WTC11 (cell line): Measurements from ENCODE around the gene PNISR. TPM values are rescaled to one million over a fixed set of nuclear protein-coding genes. Genes with fewer than 3 reads are reported as not detected.

Experiments
- ATAC-seq: fragments of 200-7000 bp; cut with Tn5 transposase; 2 replicates; pipeline ENCODE4 v1.10.0; 2021; ENCODE audit warnings: mild to moderate bottlenecking, moderate library complexity
- Bru-seq: library from RNA; stranded (reverse); fragments of 400-500 nt; gene quantifications from one replicate; lab custom pipeline; 2021; lab: Mats Ljungman, UMichigan
- CTCF ChIA-PET: fragments of 300-600 bp; sonication (Branson Sonifier 250); formaldehyde crosslinking; loops from one replicate; lab custom pipeline; 2021; ENCODE audit warnings: antibody characterized with exemption; lab: Charles Lee
- POLR2A ChIA-PET: fragments of 350-600 bp; sonication (Branson Sonifier 250); formaldehyde crosslinking; loops from one replicate; lab custom pipeline; 2021; ENCODE audit warnings: antibody characterized with exemption; lab: Charles Lee
- DNase-seq: peaks from one replicate; pipeline ENCODE4 v3.0.0; 2021; ENCODE audit warnings: low spot score
- H3K27ac Mint-ChIP-seq: 2 replicates; pipeline ENCODE4 v1.8.0; 2021; ENCODE audit warnings: mixed read lengths
- H3K27me3 Mint-ChIP-seq: 2 replicates; pipeline ENCODE4 v1.8.0; 2021; ENCODE audit warnings: low read depth, mild to moderate bottlenecking, moderate library complexity, mixed read lengths
- H3K36me3 Mint-ChIP-seq: 2 replicates; pipeline ENCODE4 v1.8.0; 2021; ENCODE audit warnings: mixed read lengths
- H3K4me1 Mint-ChIP-seq: 2 replicates; pipeline ENCODE4 v1.8.0; 2022; ENCODE audit warnings: mixed read lengths
- H3K4me3 Mint-ChIP-seq: 2 replicates; pipeline ENCODE4 v1.8.0; 2021; ENCODE audit warnings: mild to moderate bottlenecking, moderate library complexity, mixed read lengths
- H3K9me3 Mint-ChIP-seq: 2 replicates; pipeline ENCODE4 v1.8.0; 2021; ENCODE audit warnings: mixed read lengths
- AFF4 ChIP-seq: sonication (generic); formaldehyde crosslinking; IDR thresholded peaks from 2 replicates; pipeline ENCODE4 v1.8.1; 2023; ENCODE audit warnings: mild to moderate bottlenecking, missing genetic modification reagents, borderline replicate concordance
- ARID4B ChIP-seq: sonication (generic); formaldehyde crosslinking; IDR thresholded peaks from 2 replicates; pipeline ENCODE4 v1.8.0; 2023; ENCODE audit warnings: missing genetic modification reagents, mild to moderate bottlenecking, borderline replicate concordance
- ATF3 ChIP-seq: sonication (generic); formaldehyde crosslinking; conservative IDR thresholded peaks from 2 replicates; pipeline ENCODE4 v1.8.1; 2022; ENCODE audit warnings: mild to moderate bottlenecking, missing genetic modification reagents
- CDX4 ChIP-seq: fragments of 250-450 bp; sonication (Bioruptor Pico); IDR thresholded peaks from 2 replicates; pipeline ENCODE4 v1.9.0; 2021; ENCODE audit warnings: moderate library complexity, mild to moderate bottlenecking, inconsistent platforms, borderline replicate concordance
- ESRRA ChIP-seq: sonication (generic); formaldehyde crosslinking; IDR thresholded peaks from 2 replicates; pipeline ENCODE4 v1.8.1; 2022; ENCODE audit warnings: mild to moderate bottlenecking, missing genetic modification reagents, borderline replicate concordance
- FOXP1 ChIP-seq: sonication (generic); formaldehyde crosslinking; IDR thresholded peaks from 2 replicates; pipeline ENCODE4 v1.8.0; 2022; ENCODE audit warnings: missing genetic modification reagents, mild to moderate bottlenecking, moderate library complexity, borderline replicate concordance
- GABPB1 ChIP-seq: sonication (generic); formaldehyde crosslinking; IDR thresholded peaks from 2 replicates; pipeline ENCODE4 v1.8.1; 2023; ENCODE audit warnings: mild to moderate bottlenecking, missing genetic modification reagents
- MAX ChIP-seq: sonication (generic); formaldehyde crosslinking; IDR thresholded peaks from 2 replicates; pipeline ENCODE4 v1.8.0; 2022; ENCODE audit warnings: mild to moderate bottlenecking, missing genetic modification reagents
- NFE2L1 ChIP-seq: sonication (generic); formaldehyde crosslinking; IDR thresholded peaks from 2 replicates; pipeline ENCODE4 v1.8.1; 2023; ENCODE audit warnings: missing genetic modification reagents
- NR1H2 ChIP-seq: sonication (generic); formaldehyde crosslinking; IDR thresholded peaks from 2 replicates; pipeline ENCODE4 v1.9.0; 2021; ENCODE audit warnings: mild to moderate bottlenecking, moderate library complexity, missing genetic modification reagents
- NR2C2 ChIP-seq: sonication (generic); formaldehyde crosslinking; IDR thresholded peaks from 2 replicates; pipeline ENCODE4 v1.8.0; 2022; ENCODE audit warnings: mild to moderate bottlenecking, missing genetic modification reagents
- SMAD3 ChIP-seq: sonication (generic); formaldehyde crosslinking; IDR thresholded peaks from 2 replicates; pipeline ENCODE4 v1.8.0; 2022; ENCODE audit warnings: missing genetic modification reagents, mild to moderate bottlenecking, borderline replicate concordance
- SP1 ChIP-seq: sonication (generic); formaldehyde crosslinking; conservative IDR thresholded peaks from 2 replicates; pipeline ENCODE4 v1.8.1; 2022; ENCODE audit warnings: missing genetic modification reagents
- TCF7 ChIP-seq: sonication (generic); formaldehyde crosslinking; IDR thresholded peaks from 2 replicates; pipeline ENCODE4 v1.8.0; 2022; ENCODE audit warnings: mild to moderate bottlenecking, low read depth, missing genetic modification reagents, moderate library complexity
- TEAD1 ChIP-seq: sonication (generic); formaldehyde crosslinking; IDR thresholded peaks from 2 replicates; pipeline ENCODE4 v1.8.0; 2022; ENCODE audit warnings: mild to moderate bottlenecking, missing genetic modification reagents
- USF1 ChIP-seq: sonication (generic); formaldehyde crosslinking; IDR thresholded peaks from 2 replicates; pipeline ENCODE4 v1.8.0; 2022; ENCODE audit warnings: mild to moderate bottlenecking, missing genetic modification reagents
- USF2 ChIP-seq: sonication (generic); formaldehyde crosslinking; IDR thresholded peaks from 2 replicates; pipeline ENCODE4 v1.8.1; 2023; ENCODE audit warnings: mild to moderate bottlenecking, missing genetic modification reagents, moderate library complexity
- ZBTB43 ChIP-seq: sonication (generic); formaldehyde crosslinking; IDR thresholded peaks from 2 replicates; pipeline ENCODE4 v1.8.1; 2023; ENCODE audit warnings: mild to moderate bottlenecking, missing genetic modification reagents
- ZNF121 ChIP-seq: sonication (generic); formaldehyde crosslinking; IDR thresholded peaks from 2 replicates; pipeline ENCODE4 v1.8.0; 2023; ENCODE audit warnings: missing genetic modification reagents
- ZNF232 ChIP-seq: sonication (generic); formaldehyde crosslinking; IDR thresholded peaks from 2 replicates; pipeline ENCODE4 v1.8.0; 2022; ENCODE audit warnings: mild to moderate bottlenecking, missing genetic modification reagents
- ZNF317 ChIP-seq: sonication (generic); formaldehyde crosslinking; IDR thresholded peaks from 2 replicates; pipeline ENCODE4 v1.8.1; 2023; ENCODE audit warnings: low read depth, mild to moderate bottlenecking, moderate library complexity, missing genetic modification reagents, borderline replicate concordance
- long read RNA-seq, 3 experiments: library from RNA in 1 of 3; library from capped mRNA in 1 of 3; library from polyadenylated mRNA in 1 of 3; unstranded in 2 of 3; stranded (forward) in 1 of 3; transcript quantifications; one replicate each; pipeline ENCODE4 v2.0.0, GENCODE V29; 2021
- total RNA-seq: library from RNA; stranded (reverse); gene quantifications from 3 replicates; pipeline ENCODE4 v1.2.3, GENCODE V29; 2021

PNISR gene
- total RNA-seq, result 150 to 156 TPM (median 155 TPM) in 3 replicates
- Bru-seq, nascent RNA, result percentile 98 among the genes with signal in this experiment
- long read RNA-seq, experiment 1, full-length matches to known transcripts, result 93 of 702 reads
- long read RNA-seq, experiment 1, partial matches to known transcripts, result 124 of 702 reads
- long read RNA-seq, experiment 1, other reads (novel, unspliced or antisense), result 485 of 702 reads
- long read RNA-seq, experiment 2, partial matches to known transcripts, result 43 of 100 reads
- long read RNA-seq, experiment 2, other reads (novel, unspliced or antisense), result 53 of 100 reads
- long read RNA-seq, experiment 3, full-length matches to known transcripts, result 38 of 292 reads
- long read RNA-seq, experiment 3, partial matches to known transcripts, result 204 of 292 reads
- long read RNA-seq, experiment 3, other reads (novel, unspliced or antisense), result 50 of 292 reads

GRCh38 chr6:99424761-99425646 is at the start of gene PNISR:
Gene PNISR, minus strand, starts transcription at chr6:99425308. Its CDS starts 10,649 bp downstream, at chr6:99414659.
- CTCF ChIA-PET, result interaction anchor here (0.8 to 2.0 kb wide), 8 partner anchors 31 to 96 kb away, joined by 3 to 12 read pairs (median 3); partner anchors contain the start of gene COQ3
- TF ChIP-seq ZNF232 (CRISPR knock-in tag), result peak; percentile 17; the same call in 1 of the 2 replicates
- TF ChIP-seq GABPB1 (CRISPR knock-in tag), result peak; percentile 72; the same call in 1 of the 2 replicates
- TF ChIP-seq TEAD1 (CRISPR knock-in tag), result peak; percentile 76; the same call in 1 of the 2 replicates
- no peak for TF ChIP-seq SP1 (CRISPR knock-in tag)
- TF ChIP-seq USF2 (CRISPR knock-in tag), result peak; percentile 93
- TF ChIP-seq TCF7, result no peak
- TF ChIP-seq NR2C2, result peak; percentile 93
- TF ChIP-seq ZBTB43 (CRISPR knock-in tag), result peak; percentile 78; the same call in 1 of the 2 replicates
- no peak for TF ChIP-seq SMAD3 (CRISPR knock-in tag)
- TF ChIP-seq NFE2L1, result peak; percentile 65; the same call in 1 of the 2 replicates
- TF ChIP-seq USF1 (CRISPR knock-in tag), result peak; percentile 91
- 0 out of 2 replicates have a peak, but pooled peaks have one; percentile 70 for TF ChIP-seq AFF4 (CRISPR knock-in tag)
- peak; percentile 75; the same call in 1 of the 2 replicates for TF ChIP-seq ARID4B
- TF ChIP-seq ZNF317 (CRISPR knock-in tag), result no peak
- no peak for TF ChIP-seq ZNF121 (CRISPR knock-in tag)
- TF ChIP-seq MAX (CRISPR knock-in tag), result peak; percentile 80
- no peak for TF ChIP-seq ESRRA
- TF ChIP-seq ATF3 (CRISPR knock-in tag), result no peak
- no peak for TF ChIP-seq CDX4 (CRISPR knock-in tag)
- no peak for TF ChIP-seq FOXP1 (CRISPR knock-in tag)
- no peak for TF ChIP-seq NR1H2

More at GRCh38 chr6:99424761-99425646, at the start of gene PNISR:
- Mint-ChIP-seq H3K4me1 (peaks cover 73% of the 10 kb centered on the region), H3K9me3 (no peaks in the 10 kb centered on the region), H3K4me3 (peak within 1 kb of the TSS; percentile 97), H3K27me3 (no peaks in the 10 kb centered on the region; the same call in 1 of the 2 replicates), H3K36me3 (peaks cover 18% of the 10 kb centered on the region), H3K27ac (peak within 1 kb of the TSS; percentile 100)
- DNase-seq, result peak; percentile 83
- POLR2A ChIA-PET, result interaction anchor here (0.6 to 2.9 kb wide), 5 partner anchors 30 to 143 kb away, joined by 3 to 11 read pairs (median 5); partner anchors contain the start of genes CCNC and COQ3
- peak; percentile 79 for ATAC-seq
